HG03064 (cell line): ENCODE data around the gene SHOX.
"Not testable (repeated sequence)": the region's sequence is repeated elsewhere in the genome, so short reads cannot be mapped to it uniquely, and the experiment has no call there.

Experiments used
- ATAC-seq: cut with Tn5 transposase; IDR thresholded peaks from one replicate; pipeline ENCODE4 v1.9.1; 2021; ENCODE audit warnings: low read depth; ENCODE audit not compliant: unreplicated experiment

Gene SHOX

DNA sequence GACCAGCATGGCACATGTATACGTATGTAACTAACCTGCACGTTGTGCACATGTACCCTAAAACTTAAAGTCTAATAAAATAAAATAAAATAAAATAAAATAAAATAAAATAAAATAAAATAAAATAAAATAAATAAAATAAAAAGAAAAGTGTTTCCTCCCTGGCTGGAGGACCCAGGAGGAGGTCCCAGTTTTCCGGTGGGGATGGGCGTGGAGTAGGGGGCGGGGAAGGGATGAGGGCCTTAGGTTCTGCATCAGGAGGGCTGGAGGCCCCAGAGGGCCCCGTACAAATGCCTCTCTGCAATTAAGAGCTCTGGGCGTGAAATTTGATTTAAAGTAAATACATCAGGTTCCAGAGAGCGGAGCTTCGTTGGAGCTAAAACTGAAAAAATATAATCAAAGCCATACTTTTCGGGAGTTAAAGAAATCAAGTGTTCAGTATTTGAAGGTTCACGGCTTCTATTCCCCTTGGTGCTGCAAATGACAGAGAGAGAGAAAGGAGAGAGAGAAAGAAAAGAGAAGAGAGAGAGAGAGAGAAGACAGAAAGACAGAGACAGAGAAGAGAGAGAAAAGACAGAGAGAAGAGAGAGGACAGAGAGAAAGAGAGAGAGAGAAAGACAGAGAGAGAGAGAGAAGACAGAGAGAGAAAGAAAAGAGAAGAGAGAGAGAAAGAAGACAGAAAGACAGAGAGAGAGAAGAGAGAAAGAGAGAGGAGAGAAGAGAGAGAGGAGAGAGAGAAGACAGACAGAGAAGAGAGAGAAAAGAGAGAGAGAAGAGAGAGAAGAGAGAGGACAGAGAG, 8.7 kb upstream of the SHOX start:
- no peak for ATAC-seq

DNA sequence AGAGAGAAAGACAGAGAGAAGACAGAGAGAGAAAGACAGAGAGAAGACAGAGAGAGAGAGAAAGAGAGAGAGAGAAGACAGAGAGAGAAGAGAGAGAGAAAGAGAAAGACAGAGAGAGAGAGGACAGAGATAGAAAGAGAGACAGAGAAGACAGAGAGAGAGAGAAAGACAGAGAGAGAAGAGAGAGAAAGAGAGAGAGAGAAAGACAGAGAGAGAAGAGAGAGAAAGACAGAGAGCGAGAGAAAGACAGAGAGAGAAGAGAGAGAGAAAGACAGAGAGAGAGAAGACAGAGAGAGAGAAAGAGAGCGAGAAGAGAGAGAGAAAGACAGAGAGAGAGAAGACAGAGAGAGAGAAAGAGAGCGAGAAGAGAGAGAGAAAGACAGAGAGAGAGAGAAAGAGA, 7.8 kb upstream of the SHOX start:
- ATAC-seq = not testable (repeated sequence)

DNA sequence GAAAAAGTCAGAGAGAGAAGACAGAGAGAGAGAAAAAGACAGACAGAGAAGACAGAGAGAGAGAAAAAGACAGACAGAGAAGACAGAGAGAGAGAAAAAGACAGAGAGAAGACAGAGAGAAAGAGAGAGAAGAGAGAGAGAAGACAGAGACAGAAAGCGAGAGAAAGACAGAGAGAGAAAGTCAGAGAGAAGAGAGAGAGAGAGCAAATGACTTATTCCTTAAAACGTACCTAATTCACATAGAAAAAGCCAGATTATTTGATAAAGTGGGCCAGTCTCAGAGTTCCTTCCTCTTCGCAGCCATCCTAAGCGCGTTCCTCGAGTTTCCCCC, 7.4 kb upstream of the SHOX start:
- no peak for ATAC-seq

DNA sequence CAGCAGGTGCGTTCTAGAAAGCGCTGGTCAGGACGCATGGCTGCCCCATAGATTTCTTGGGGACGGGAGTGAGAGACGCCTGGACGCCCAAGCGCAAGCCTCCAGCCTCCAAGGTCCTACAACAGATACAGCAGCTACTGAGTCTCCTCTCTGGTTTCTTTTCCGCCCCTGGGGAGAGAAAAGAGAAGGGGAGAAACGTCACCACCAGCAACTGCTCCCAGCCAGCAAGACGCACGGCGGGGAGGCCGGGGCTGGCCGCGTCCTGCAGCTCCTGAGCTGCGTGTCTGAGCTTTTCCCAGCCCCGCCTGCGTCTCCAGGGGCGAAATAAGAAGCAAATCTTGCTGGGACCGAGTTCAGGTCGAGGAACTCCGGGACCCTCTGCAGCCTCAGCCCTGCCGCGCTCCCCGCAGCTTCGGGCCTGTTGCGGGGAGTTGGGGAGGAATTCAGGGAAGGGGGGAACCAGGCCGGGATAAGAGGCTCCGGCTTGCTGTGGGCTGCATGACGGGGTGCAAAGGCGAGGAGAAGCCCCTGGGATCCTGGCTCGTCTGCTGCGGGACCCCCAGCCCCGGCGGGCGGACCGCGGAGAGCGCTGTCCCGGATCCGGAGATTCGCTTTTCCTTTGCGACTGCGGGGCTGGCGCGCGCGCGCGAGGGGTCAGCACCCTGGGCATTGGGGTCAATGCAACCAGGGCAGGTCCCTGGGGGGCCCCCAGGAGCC, 6.8 kb upstream of the SHOX start:
- ATAC-seq = no peak

DNA sequence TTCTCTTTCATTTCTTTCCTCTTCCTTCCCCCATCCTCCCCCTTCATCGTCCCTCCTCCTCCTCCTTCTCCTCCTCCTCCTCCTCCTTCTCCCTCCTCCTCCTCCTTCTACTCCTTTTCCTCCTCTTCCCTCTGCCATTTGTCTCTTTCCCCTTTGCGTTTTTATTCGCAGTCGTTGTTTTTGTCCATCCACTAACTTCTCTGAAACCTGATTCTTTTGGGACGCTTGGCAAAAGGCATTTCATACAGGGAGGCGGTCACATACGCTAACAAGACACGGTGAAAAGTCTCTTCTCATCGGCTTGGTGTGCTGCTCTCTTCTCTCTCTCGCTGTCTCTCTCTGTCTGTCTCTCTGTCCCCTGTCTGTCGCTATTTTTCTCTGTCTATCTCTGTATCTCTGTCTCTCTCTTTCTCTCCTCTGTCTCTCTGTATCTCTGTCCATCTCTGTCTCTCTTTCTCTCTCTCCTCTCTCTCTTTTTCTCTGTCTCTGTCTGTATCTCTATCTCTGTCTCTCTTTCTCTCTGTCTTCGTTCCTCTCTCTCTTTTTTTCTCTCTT, 5.4 kb upstream of the SHOX start:
- ATAC-seq = no peak

DNA sequence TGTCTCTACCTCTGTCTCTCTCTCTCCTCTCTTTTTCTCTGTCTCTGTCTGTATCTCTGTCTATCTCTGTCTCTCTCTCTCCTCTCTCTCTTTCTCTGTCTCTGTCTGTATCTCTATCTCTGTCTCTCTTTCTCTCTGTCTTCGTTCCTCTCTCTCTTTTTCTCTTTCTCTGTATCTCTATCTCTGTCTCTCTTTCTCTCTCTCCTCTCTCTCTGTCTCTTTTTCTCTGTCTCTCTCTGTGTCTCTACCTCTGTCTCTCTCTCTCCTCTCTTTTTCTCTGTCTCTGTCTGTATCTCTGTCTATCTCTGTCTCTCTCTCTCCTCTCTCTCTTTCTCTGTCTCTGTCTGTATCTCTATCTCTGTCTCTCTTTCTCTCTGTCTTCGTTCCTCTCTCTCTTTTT, 4.5 kb upstream of the SHOX start:
- not testable (repeated sequence) for ATAC-seq

DNA sequence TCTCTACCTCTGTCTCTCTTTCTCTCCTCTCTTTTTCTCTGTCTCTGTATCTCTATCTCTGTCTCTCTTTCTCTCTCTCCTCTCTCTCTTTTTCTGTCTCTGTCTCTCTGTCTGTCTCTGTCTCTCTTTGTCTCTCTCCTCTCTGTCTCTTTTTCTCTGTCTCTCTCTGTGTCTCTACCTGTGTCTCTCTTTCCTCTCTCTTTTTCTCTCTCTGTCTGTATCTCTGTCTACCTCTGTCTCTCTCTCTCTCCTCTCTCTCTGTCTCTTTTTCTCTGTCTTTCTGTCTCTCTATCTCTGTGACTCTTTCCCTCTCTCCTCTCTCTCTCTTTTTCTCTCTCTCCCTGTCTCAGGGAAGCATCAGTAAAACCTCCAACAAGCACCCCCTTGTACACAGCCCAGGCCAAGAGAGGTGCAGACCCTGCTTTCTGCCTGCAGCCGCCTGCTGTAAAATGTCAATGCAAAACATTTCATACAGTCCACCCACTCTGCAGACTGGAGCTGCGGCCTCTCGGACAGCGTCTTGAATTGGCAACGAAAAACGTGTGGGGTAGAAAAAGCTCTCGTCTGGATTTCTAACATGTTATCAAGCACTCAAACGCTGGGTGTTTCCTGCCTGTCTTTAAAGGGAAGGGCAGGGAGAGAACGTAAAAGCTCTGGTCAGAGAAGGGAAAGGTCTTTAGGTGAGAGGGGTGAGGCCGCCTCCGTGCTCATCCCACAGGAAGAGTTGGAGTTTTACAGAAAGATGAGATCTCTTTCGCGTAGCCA, 3.7 kb upstream of the SHOX start:
- ATAC-seq = no peak

DNA sequence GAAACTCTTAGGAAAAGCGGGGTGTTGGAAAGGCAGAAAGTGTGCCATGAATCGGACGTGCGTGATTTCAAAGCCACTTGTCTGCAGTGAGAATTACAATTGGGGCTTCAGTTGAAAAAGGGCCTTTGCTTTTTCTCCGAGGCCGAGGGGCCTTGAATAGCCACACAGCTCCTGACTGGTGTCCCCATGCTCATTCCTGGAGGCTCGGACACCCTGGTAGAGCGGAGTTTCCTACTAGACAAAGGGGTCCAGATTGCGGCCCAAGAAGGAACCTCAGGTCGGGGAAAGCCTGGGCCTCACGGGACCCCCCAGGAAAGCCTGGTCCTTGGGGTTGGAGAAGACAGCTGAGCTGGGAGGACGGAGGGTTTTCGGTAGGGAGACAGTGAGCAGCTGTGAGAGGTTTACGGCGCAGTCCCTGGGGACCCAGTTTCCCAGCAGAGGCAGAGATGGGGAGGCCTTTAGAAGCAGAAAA, 3.0 kb upstream of the SHOX start:
- ATAC-seq = no peak

DNA sequence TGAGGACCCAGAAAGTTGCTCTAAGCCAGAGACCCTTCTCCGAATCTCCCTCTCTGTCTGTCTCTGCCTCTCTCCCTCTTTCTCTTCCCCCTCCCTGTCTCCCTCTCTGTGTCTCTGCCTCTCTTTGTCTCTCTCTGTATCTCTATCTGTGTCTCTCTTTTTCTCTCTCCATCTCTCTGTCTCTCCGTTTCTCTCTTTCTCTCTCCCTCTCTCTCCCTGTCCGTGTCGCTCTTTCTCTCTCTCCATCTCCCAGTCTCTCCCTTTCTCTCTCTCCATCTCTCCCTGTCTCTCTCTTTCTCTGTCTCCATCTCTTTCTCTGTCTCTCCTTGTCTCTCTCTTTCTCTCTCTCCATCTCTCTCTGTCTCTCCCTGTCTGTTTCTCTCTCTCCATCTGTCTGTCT, 2.6 kb upstream of the SHOX start:
- ATAC-seq = no peak

DNA sequence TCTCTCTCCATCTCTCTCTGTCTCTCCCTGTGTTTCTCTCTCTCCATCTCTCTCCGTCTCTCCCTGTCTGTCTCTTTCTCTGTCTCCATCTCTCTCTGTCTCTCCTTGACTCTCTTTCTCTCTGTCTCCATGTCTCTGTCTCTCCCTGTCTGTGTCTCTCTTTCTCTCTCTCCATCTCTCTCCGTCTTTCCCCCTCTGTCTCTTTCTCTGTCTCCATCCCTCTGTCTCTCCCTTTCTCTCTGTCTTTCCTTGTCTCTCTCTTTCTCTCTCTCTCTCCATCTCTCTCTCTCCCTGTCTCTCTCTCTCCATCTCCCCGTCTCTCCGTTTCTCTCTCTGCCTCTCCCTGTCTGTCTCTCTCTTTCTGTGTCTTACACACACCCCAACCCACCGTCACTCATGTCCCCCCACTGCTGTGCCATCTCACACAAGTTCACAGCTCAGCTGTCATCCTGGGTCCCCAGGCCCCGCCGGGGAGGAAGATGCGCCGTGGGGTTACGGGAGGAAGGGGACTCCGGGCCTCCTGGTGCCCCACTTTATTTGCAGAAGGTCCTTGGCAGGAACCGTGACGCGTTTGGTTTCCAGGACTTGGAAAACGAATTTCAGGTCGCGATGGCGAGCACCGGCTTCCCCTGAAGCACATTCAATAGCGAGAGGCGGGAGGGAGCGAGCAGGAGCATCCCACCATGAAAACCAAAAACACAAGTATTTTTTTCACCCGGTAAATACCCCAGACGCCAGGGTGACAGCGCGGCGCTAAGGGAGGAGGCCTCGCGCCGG, 1.2 kb upstream of the SHOX start:
- ATAC-seq = no peak

DNA sequence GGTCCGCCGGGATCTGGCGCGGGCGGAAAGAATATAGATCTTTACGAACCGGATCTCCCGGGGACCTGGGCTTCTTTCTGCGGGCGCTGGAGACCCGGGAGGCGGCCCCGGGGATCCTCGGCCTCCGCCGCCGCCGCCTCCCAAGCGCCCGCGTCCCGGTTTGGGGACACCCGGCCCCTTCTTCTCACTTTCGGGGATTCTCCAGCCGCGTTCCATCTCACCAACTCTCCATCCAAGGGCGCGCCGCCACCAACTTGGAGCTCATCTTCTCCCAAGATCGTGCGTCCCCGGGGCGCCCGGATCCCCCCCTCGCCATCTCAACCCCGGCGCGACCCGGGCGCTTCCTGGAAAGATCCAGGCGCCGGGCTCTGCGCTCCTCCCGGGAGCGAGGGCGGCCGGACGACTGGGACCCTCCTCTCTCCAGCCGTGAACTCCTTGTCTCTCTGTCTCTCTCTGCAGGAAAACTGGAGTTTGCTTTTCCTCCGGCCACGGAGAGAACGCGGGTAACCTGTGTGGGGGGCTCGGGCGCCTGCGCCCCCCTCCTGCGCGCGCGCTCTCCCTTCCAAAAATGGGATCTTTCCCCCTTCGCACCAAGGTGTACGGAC, 482 bp upstream of the SHOX start:
- ATAC-seq = no peak

DNA sequence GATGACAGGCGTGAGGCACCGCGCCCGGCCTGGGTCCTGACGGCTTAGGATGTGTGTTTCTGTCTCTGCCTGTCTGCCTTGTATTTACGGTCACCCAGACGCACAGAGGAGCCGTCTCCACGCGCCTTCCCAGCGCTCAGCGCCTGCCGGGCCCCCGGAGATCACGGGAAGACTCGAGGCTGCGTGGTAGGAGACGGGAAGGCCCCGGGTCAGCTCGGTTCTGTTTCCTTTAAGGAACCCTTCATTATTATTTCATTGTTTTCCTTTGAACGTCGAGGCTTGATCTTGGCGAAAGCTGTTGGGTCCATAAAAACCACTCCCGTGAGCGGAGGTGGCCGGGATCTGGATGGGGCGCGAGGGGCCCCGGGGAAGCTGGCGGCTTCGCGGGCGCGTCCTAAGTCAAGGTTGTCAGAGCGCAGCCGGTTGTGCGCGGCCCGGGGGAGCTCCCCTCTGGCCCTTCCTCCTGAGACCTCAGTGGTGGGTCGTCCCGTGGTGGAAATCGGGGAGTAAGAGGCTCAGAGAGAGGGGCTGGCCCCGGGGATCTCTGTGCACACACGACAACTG, 1.3 kb downstream of the SHOX start:
- no peak for ATAC-seq

DNA sequence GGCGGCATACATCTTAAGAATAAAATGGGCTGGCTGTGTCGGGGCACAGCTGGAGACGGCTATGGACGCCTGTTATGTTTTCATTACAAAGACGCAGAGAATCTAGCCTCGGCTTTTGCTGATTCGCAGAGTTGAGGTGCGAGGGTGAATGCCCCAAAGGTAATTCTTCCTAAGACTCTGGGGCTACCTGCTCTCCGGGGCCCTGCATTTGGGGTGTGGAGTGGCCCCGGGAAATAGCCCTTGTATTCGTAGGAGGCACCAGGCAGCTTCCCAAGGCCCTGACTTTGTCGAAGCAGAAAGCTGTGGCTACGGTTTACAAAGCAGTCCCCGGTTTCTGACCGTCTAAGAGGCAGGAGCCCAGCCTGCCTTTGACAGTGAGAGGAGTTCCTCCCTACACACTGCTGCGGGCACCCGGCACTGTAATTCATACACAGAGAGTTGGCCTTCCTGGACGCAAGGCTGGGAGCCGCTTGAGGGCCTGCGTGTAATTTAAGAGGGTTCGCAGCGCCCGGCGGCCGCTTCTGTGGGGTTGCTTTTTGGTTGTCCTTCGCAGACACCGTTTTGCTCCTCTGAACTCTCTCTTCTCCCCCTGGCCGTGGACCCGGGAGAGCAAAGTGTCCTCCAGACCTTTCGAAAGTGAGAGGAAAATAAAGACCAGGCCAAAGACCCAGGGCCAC, 1.9 kb downstream of the SHOX start:
- ATAC-seq = no peak

DNA sequence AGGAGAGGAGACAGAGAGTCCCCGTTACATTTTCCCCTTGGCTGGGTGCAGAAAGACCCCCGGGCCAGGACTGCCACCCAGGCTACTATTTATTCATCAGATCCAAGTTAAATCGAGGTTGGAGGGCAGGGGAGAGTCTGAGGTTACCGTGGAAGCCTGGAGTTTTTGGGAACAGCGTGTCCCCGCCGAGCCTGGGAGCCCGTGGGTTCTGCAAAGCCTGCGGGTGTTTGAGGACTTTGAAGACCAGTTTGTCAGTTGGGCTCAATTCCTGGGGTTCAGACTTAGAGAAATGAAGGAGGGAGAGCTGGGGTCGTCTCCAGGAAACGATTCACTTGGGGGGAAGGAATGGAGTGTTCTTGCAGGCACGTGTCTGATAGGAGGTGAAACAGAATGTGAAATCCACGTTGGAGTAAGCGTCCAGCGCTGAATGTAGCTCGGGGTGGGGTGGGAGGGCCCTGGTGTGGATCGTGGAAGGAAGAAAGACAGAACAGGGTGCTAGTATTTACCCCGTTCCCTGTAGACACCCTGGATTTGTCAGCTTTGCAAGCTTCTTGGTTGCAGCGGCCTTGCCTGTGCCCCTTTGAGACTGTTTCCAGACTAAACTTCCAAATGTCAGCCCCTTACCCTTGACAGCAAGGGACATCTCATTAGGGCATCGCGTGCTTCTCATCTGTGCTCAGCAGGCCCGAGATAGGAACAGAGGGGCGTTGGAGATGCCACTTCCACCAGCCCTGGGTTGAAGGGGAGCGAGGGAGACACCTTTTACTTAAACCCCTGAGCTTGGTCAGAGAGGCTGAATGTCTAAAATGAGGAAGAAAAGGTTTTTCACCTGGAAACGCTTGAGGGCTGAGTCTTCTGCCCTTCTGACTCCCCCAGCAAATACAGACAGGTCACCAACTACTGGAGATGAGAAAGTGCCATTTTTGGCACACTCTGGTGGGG, 2.7 kb downstream of the SHOX start:
- no peak for ATAC-seq

DNA sequence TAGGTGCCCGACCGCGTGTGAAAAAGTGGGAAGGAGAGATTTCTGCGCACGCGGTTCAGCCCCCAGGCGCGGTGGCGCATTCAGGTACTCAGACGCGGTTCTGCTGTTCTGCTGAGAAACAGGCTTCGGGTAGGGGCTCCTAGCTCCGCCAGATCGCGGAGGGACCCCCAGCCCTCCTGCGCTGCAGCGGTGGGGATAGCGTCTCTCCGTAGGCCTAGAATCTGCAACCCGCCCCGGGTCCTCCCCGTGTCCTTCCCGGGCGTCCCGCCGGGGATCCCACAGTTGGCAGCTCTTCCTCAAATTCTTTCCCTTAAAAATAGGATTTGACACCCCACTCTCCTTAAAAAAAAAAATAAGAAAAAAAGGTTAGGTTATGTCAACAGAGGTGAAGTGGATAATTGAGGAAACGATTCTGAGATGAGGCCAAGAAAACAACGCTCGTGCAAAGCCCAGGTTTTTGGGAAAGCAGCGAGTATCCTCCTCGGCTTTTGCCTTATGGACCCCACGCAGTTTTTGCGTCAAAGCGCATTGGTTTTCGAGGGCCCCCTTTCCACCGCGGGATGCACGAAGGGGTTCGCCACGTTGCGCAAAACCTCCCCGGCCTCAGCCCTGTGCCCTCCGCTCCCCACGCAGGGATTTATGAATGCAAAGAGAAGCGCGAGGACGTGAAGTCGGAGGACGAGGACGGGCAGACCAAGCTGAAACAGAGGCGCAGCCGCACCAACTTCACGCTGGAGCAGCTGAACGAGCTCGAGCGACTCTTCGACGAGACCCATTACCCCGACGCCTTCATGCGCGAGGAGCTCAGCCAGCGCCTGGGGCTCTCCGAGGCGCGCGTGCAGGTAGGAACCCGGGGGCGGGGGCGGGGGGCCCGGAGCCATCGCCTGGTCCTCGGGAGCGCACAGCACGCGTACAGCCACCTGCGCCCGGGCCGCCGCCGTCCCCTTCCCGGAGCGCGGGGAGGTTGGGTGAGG, 3.7 kb downstream of the SHOX start:
- ATAC-seq = no peak

DNA sequence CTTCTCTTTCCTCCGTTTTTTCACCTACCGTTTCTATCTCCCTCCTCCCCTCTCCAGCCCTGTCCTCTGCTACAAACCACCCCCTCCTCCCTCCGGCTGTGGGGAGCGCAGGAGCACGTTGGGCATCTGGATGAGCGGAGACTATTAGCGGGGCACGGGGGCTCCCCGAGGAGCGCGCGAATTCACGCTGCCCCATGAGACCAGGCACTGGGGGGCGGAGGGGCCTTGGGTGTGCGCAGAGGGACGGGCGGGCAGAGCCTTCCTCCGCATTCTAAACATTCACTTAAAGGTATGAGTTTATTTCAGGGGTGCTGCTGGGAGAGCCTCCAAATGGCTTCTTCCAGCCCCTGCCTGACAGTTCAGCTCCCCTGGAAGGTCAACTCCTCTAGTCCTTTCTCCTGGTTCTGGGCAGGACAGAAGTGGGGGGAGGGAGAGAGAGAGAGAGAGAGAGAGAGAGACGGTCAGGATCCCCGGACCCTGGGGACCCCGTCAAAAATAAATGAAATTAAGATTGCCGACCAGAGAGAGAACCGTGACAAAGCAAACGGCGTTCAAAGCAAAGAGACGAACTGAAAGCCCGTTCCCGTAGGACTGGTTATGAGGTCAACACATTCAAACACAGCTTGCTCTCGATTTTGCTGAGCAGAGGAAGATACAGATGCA, 5.0 kb downstream of the SHOX start:
- no peak for ATAC-seq
